ENCODE results near the gene DENND4B.

Gene DENND4B

GRCh38 chr1:153968972-153969371, 22.5 kb upstream of the DENND4B start:
- Histone ChIP-seq H3K36me3 (ENCODE audit: control insufficient read depth in 5 of 5, insufficient read depth in 5 of 5, low read length in 5 of 5) (peaks cover 0 to 12% (median 11%) of the 10 kb centered on the region in 5 donors), H3K9me3 (ENCODE audit: control insufficient read depth in 5 of 5, low read length in 5 of 5) (no peaks in the 10 kb centered on the region), H3K27me3 (ENCODE audit: control insufficient read depth in 5 of 5, insufficient read depth in 4 of 5, low read length in 5 of 5) (no peaks in the 10 kb centered on the region), H3K4me1 (ENCODE audit: control insufficient read depth in 5 of 5, insufficient read depth in 5 of 5, low read length in 5 of 5) (peaks cover 0 to 35% (median 27%) of the 10 kb centered on the region in 5 donors), H3K4me3 (ENCODE audit: low read depth in 1 of 5, low read length in 5 of 5) (peak overlapping the region in 1 of 5 donors; percentile 78), H3K9ac (ENCODE audit: low read length in 5 of 5) (peak overlapping the region in 1 of 5 donors; percentile 46), H3K27ac (ENCODE audit: low read depth, low read length) (no peak overlapping the region)

GRCh38 chr1:153968408-153968807, 21.9 kb upstream of the DENND4B start:
- peak overlapping the region; percentile 92 for H3K27ac ChIP-seq (ENCODE audit: low read depth, low read length)
- H3K4me1 ChIP-seq (ENCODE audit: control insufficient read depth in 5 of 5, insufficient read depth in 5 of 5, low read length in 5 of 5), result peaks cover 0 to 40% (median 30%) of the 10 kb centered on the region in 5 donors

GRCh38 chr1:153968000-153968363, 21.5 kb upstream of the DENND4B start:
- Histone ChIP-seq H3K27ac (ENCODE audit: low read depth, low read length) (peak overlapping the region; percentile 92), H3K4me1 (ENCODE audit: control insufficient read depth in 5 of 5, insufficient read depth in 5 of 5, low read length in 5 of 5) (peaks cover 0 to 43% (median 32%) of the 10 kb centered on the region in 5 donors), H3K27me3 (ENCODE audit: control insufficient read depth in 5 of 5, insufficient read depth in 4 of 5, low read length in 5 of 5) (no peaks in the 10 kb centered on the region), H3K36me3 (ENCODE audit: control insufficient read depth in 5 of 5, insufficient read depth in 5 of 5, low read length in 5 of 5) (peaks cover 0 to 3% (median under 1%) of the 10 kb centered on the region in 5 donors), H3K4me3 (ENCODE audit: low read depth in 1 of 5, low read length in 5 of 5) (peak overlapping the region; percentile 64 to 81 (median 78)), H3K9me3 (ENCODE audit: control insufficient read depth in 5 of 5, low read length in 5 of 5) (no peaks in the 10 kb centered on the region), H3K9ac (ENCODE audit: low read length in 5 of 5) (peak overlapping the region; percentile 63 to 77 (median 76))

More at GRCh38 chr1:153968408-153968807, 21.9 kb upstream of the DENND4B start:
- peak overlapping the region; percentile 64 to 81 (median 78) for H3K4me3 ChIP-seq (ENCODE audit: low read depth in 1 of 5, low read length in 5 of 5)
- H3K9me3 ChIP-seq (ENCODE audit: control insufficient read depth in 5 of 5, low read length in 5 of 5), result no peaks in the 10 kb centered on the region
- H3K9ac ChIP-seq (ENCODE audit: low read length in 5 of 5), result peak overlapping the region in 2 of 5 donors; percentile 46 to 77
- peaks cover 0 to 7% (median 5%) of the 10 kb centered on the region in 5 donors for H3K36me3 ChIP-seq (ENCODE audit: control insufficient read depth in 5 of 5, insufficient read depth in 5 of 5, low read length in 5 of 5)
- H3K27me3 ChIP-seq (ENCODE audit: control insufficient read depth in 5 of 5, insufficient read depth in 4 of 5, low read length in 5 of 5), result no peaks in the 10 kb centered on the region

- Histone ChIP-seq H3K4me3 (ENCODE audit: low read depth in 1 of 5, low read length in 5 of 5) (peak within 1 kb of the TSS; percentile 64 to 81 (median 78)), H3K9ac (ENCODE audit: low read length in 5 of 5) (peak within 1 kb of the TSS; percentile 65 to 77 (median 76)), H3K36me3 (ENCODE audit: control insufficient read depth in 5 of 5, insufficient read depth in 5 of 5, low read length in 5 of 5) (no peaks in the 10 kb centered on the region), H3K27ac (ENCODE audit: low read depth, low read length) (peak within 1 kb of the TSS; percentile 92), H3K4me1 (ENCODE audit: control insufficient read depth in 5 of 5, insufficient read depth in 5 of 5, low read length in 5 of 5) (peaks cover 4 to 49% (median 38%) of the 10 kb centered on the region in 5 donors), H3K9me3 (ENCODE audit: control insufficient read depth in 5 of 5, low read length in 5 of 5) (no peaks in the 10 kb centered on the region), H3K27me3 (ENCODE audit: control insufficient read depth in 5 of 5, insufficient read depth in 4 of 5, low read length in 5 of 5) (no peaks in the 10 kb centered on the region)
Observed at GRCh38 chr1:153967107-153967999, 20.8 kb upstream of the DENND4B start, which contains the start of gene CREB3L4. Gene CREB3L4, plus strand, starts transcription at chr1:153967902. Its CDS starts 624 bp downstream, at chr1:153968526.

- Histone ChIP-seq H3K27ac (ENCODE audit: low read depth, low read length) (peak overlapping the region; percentile 96), H3K4me3 (ENCODE audit: low read depth in 1 of 5, low read length in 5 of 5) (peak overlapping the region; percentile 60 to 86 (median 86)), H3K9ac (ENCODE audit: low read length in 5 of 5) (peak overlapping the region; percentile 44 to 99 (median 92)), H3K9me3 (ENCODE audit: control insufficient read depth in 5 of 5, low read length in 5 of 5) (no peaks in the 10 kb centered on the region), H3K27me3 (ENCODE audit: control insufficient read depth in 5 of 5, insufficient read depth in 4 of 5, low read length in 5 of 5) (no peaks in the 10 kb centered on the region), H3K4me1 (ENCODE audit: control insufficient read depth in 5 of 5, insufficient read depth in 5 of 5, low read length in 5 of 5) (peaks cover 9 to 77% (median 62%) of the 10 kb centered on the region in 5 donors), H3K36me3 (ENCODE audit: control insufficient read depth in 5 of 5, insufficient read depth in 5 of 5, low read length in 5 of 5) (peaks cover 0 to 20% (median 12%) of the 10 kb centered on the region in 5 donors)
Observed at GRCh38 chr1:153963850-153964331, 17.4 kb upstream of the DENND4B start.

- H3K9me3 ChIP-seq (ENCODE audit: control insufficient read depth in 5 of 5, low read length in 5 of 5), result no peaks in the 10 kb centered on the region
- peaks cover 0 to 20% (median 12%) of the 10 kb centered on the region in 5 donors for H3K36me3 ChIP-seq (ENCODE audit: control insufficient read depth in 5 of 5, insufficient read depth in 5 of 5, low read length in 5 of 5)
- H3K27me3 ChIP-seq (ENCODE audit: control insufficient read depth in 5 of 5, insufficient read depth in 4 of 5, low read length in 5 of 5), result no peaks in the 10 kb centered on the region
- H3K9ac ChIP-seq (ENCODE audit: low read length in 5 of 5), result peak within 1 kb of the TSS; percentile 87 to 99 (median 93)
- peaks cover 9 to 73% (median 60%) of the 10 kb centered on the region in 5 donors for H3K4me1 ChIP-seq (ENCODE audit: control insufficient read depth in 5 of 5, insufficient read depth in 5 of 5, low read length in 5 of 5)
- H3K4me3 ChIP-seq (ENCODE audit: low read depth in 1 of 5, low read length in 5 of 5), result peak within 1 kb of the TSS; percentile 83 to 93 (median 86)
- peak within 1 kb of the TSS; percentile 96 for H3K27ac ChIP-seq (ENCODE audit: low read depth, low read length)
Observed at GRCh38 chr1:153963030-153963849, 16.7 kb upstream of the DENND4B start, which contains the start of gene SLC39A1. Gene SLC39A1, minus strand, starts transcription at chr1:153963537. Its CDS starts 822 bp downstream, at chr1:153962715.

GRCh38 chr1:153962088-153963029, 15.8 kb upstream of the DENND4B start:
- peak overlapping the region; percentile 83 to 93 (median 86) for H3K4me3 ChIP-seq (ENCODE audit: low read depth in 1 of 5, low read length in 5 of 5)
- no peaks in the 10 kb centered on the region for H3K9me3 ChIP-seq (ENCODE audit: control insufficient read depth in 5 of 5, low read length in 5 of 5)
- peaks cover 9 to 74% (median 60%) of the 10 kb centered on the region in 5 donors for H3K4me1 ChIP-seq (ENCODE audit: control insufficient read depth in 5 of 5, insufficient read depth in 5 of 5, low read length in 5 of 5)
- H3K27me3 ChIP-seq (ENCODE audit: control insufficient read depth in 5 of 5, insufficient read depth in 4 of 5, low read length in 5 of 5), result no peaks in the 10 kb centered on the region
- H3K36me3 ChIP-seq (ENCODE audit: control insufficient read depth in 5 of 5, insufficient read depth in 5 of 5, low read length in 5 of 5), result peaks cover 0 to 20% (median 12%) of the 10 kb centered on the region in 5 donors
- peak overlapping the region; percentile 96 for H3K27ac ChIP-seq (ENCODE audit: low read depth, low read length)
- H3K9ac ChIP-seq (ENCODE audit: low read length in 5 of 5), result peak overlapping the region; percentile 82 to 99 (median 93)

GRCh38 chr1:153961421-153961820, 14.9 kb upstream of the DENND4B start:
- H3K4me3 ChIP-seq (ENCODE audit: low read depth in 1 of 5, low read length in 5 of 5), result no peak overlapping the region
- no peaks in the 10 kb centered on the region for H3K27me3 ChIP-seq (ENCODE audit: control insufficient read depth in 5 of 5, insufficient read depth in 4 of 5, low read length in 5 of 5)
- no peaks in the 10 kb centered on the region for H3K9me3 ChIP-seq (ENCODE audit: control insufficient read depth in 5 of 5, low read length in 5 of 5)
- peaks cover 0 to 20% (median 12%) of the 10 kb centered on the region in 5 donors for H3K36me3 ChIP-seq (ENCODE audit: control insufficient read depth in 5 of 5, insufficient read depth in 5 of 5, low read length in 5 of 5)
- peak overlapping the region; percentile 96 for H3K27ac ChIP-seq (ENCODE audit: low read depth, low read length)
- peaks cover 9 to 76% (median 63%) of the 10 kb centered on the region in 5 donors for H3K4me1 ChIP-seq (ENCODE audit: control insufficient read depth in 5 of 5, insufficient read depth in 5 of 5, low read length in 5 of 5)
- peak overlapping the region in 3 of 5 donors; percentile 9 to 42 (median 14) for H3K9ac ChIP-seq (ENCODE audit: low read length in 5 of 5)
